Measurements from ENCODE around the gene FAM193B.

- TF ChIP-seq CTCF (IDR thresholded peaks at IDR 0.05; ENCODE audit: insufficient read depth, low read length): no peak
- TF ChIP-seq REST (IDR thresholded peaks at IDR 0.05; ENCODE audit: insufficient replicate concordance, low read depth): no peak
These were observed 69.3 kb downstream of the FAM193B start for GRCh38 chr5:177484902-177485549.

All from HL-60 (cell line).